Measurements from ENCODE around the gene DSC3.
A peak's percentile ranks its signal among the peaks of the same experiment; 100 is the strongest.

DSC3 gene

DNA sequence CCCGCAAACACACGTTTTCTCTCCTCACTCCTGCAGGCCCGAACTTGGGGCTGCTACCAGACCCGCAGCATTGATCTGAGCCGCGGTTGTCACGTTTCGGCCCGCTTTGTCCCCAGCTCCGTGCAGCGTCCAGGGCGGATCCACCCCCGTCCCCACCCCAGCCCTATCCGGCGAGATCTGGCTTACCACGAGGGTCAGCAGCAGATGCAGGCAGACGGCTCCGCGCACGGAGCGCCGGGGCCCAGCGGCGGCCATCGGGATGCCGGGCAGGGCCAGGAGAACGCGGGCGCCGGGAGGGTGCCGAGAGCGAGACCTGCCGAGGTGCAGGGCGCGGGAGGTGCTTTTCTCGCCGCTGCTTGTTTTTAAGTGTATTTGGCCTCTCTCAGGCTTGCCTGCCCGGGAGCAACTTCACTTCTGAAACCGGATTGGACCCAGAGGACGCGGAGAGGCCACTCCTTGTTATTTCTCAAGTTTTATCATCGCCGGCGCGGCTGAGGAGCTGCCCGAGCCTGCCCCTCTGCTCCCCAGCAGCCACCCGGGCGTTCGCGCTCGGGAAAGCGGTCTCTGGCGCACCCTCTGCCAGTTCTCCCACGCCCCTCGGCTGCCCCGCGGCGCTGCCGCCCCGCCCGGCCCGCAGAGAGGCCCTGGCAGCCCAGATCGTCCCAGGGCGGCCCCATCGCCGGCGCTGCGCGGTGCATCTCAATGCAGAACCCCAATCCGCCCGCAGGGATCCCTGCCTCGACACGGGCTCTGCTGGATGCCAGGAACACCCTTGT is at the start of gene DSC3 (continued):
- TF ChIP-seq ZNF791 (tag by site-specific recombination; IDR thresholded peaks at IDR 0.05) (no peak), REST (tag by site-specific recombination; IDR thresholded peaks at IDR 0.05) (no peak), SALL2 (tag by site-specific recombination; IDR thresholded peaks at IDR 0.05; ENCODE audit: borderline replicate concordance) (no peak), ZFP41 (tag by site-specific recombination; IDR thresholded peaks at IDR 0.05; ENCODE audit: borderline replicate concordance) (no peak), KLF9 (tag by site-specific recombination; IDR thresholded peaks at IDR 0.05; ENCODE audit: low read depth) (peak; percentile 57), SETDB1 (IDR thresholded peaks at IDR 0.05; ENCODE audit: insufficient read length, low read length) (no peak), PRDM6 (tag by site-specific recombination; IDR thresholded peaks at IDR 0.05) (no peak), ZNF701 (tag by site-specific recombination; IDR thresholded peaks at IDR 0.05) (no peak), TRIM28 (IDR thresholded peaks at IDR 0.05; ENCODE audit: borderline replicate concordance, low read length) (peak; percentile 73; the same call in 1 of the 2 replicates), ZNF670 (tag by site-specific recombination; IDR thresholded peaks at IDR 0.05; ENCODE audit: low read depth) (no peak), ZBTB21 (tag by site-specific recombination; IDR thresholded peaks at IDR 0.05) (no peak), ZBTB26 (tag by site-specific recombination; optimal IDR thresholded peaks at IDR 0.05) (peak; percentile 85), ZNF830 (tag by site-specific recombination; IDR thresholded peaks at IDR 0.05; ENCODE audit: low read depth) (no peak), MYNN (tag by site-specific recombination; IDR thresholded peaks at IDR 0.05; ENCODE audit: borderline replicate concordance) (no peak), ZNF146 (tag by site-specific recombination; IDR thresholded peaks at IDR 0.05) (no peak), ZNF555 (tag by site-specific recombination; conservative IDR thresholded peaks at IDR 0.05) (no peak), ZNF785 (tag by site-specific recombination; IDR thresholded peaks at IDR 0.05) (no peak), ZNF391 (tag by site-specific recombination; IDR thresholded peaks at IDR 0.05; ENCODE audit: borderline replicate concordance, low read depth) (0 out of 2 replicates have a peak, but pooled peaks have one; percentile 22), ZNF184 (tag by site-specific recombination; IDR thresholded peaks at IDR 0.05) (no peak), ZNF37A (tag by site-specific recombination; IDR thresholded peaks at IDR 0.05) (no peak), BCL11A (tag by site-specific recombination; IDR thresholded peaks at IDR 0.05; ENCODE audit: low read depth) (no peak), ZNF155 (tag by site-specific recombination; IDR thresholded peaks at IDR 0.05) (no peak), ZNF777 (tag by site-specific recombination; IDR thresholded peaks at IDR 0.05; ENCODE audit: borderline replicate concordance) (peak; percentile 58), IKZF3 (tag by site-specific recombination; IDR thresholded peaks at IDR 0.05) (no peak), ZNF747 (tag by site-specific recombination; IDR thresholded peaks at IDR 0.05) (no peak), ZNF248 (tag by site-specific recombination; IDR thresholded peaks at IDR 0.05) (no peak), ZNF114 (tag by site-specific recombination; IDR thresholded peaks at IDR 0.05) (no peak), SCRT2 (tag by site-specific recombination; IDR thresholded peaks at IDR 0.05) (no peak), ZNF530 (tag by site-specific recombination; IDR thresholded peaks at IDR 0.05; ENCODE audit: low read depth) (no peak), ZNF239 (tag by site-specific recombination; IDR thresholded peaks at IDR 0.05) (no peak), ZNF510 (tag by site-specific recombination; IDR thresholded peaks at IDR 0.05; ENCODE audit: insufficient replicate concordance) (no peak), ZNF610 (tag by site-specific recombination; IDR thresholded peaks at IDR 0.05; ENCODE audit: borderline replicate concordance) (no peak), ZSCAN23 (tag by site-specific recombination; IDR thresholded peaks at IDR 0.05) (no peak), HOXD13 (CRISPR knock-in tag; IDR thresholded peaks at IDR 0.05; ENCODE audit: borderline replicate concordance) (no peak)
- TF ChIP-seq, protein P1, sequence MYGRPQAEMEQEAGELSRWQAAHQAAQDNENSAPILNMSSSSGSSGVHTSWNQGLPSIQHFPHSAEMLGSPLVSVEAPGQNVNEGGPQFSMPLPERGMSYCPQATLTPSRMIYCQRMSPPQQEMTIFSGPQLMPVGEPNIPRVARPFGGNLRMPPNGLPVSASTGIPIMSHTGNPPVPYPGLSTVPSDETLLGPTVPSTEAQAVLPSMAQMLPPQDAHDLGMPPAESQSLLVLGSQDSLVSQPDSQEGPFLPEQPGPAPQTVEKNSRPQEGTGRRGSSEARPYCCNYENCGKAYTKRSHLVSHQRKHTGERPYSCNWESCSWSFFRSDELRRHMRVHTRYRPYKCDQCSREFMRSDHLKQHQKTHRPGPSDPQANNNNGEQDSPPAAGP (tag by site-specific recombination; IDR thresholded peaks at IDR 0.05), result no peak
